ENCODE data around the gene ASL.
"Not testable (repeated sequence)": the region's sequence is repeated elsewhere in the genome, so short reads cannot be mapped to it uniquely, and the experiment has no call there.

The ASL gene

GRCh38 chr7:66124569-66124861 is 48.9 kb downstream of the ASL start:
- H3K4me3 Mint-ChIP-seq; H3K9me3 Mint-ChIP-seq; H3K36me3 Mint-ChIP-seq (ENCODE audit: low read depth); H3K27me3 Mint-ChIP-seq (ENCODE audit: low read depth): not testable (repeated sequence)
- peaks cover 28% of the 10 kb centered on the region for H3K4me1 Mint-ChIP-seq (ENCODE audit: low read depth)
- peak overlapping the region; percentile 43 for H3K27ac Mint-ChIP-seq

GRCh38 chr7:66125052-66125694 is 49.6 kb downstream of the ASL start:
- no peaks in the 10 kb centered on the region for H3K27me3 Mint-ChIP-seq (ENCODE audit: low read depth)
- H3K4me1 Mint-ChIP-seq (ENCODE audit: low read depth) = peaks cover 31% of the 10 kb centered on the region
- peak overlapping the region; percentile 38 for H3K27ac Mint-ChIP-seq
- H3K36me3 Mint-ChIP-seq (ENCODE audit: low read depth) = peaks cover 6% of the 10 kb centered on the region
- H3K9me3 Mint-ChIP-seq = no peaks in the 10 kb centered on the region
- H3K4me3 Mint-ChIP-seq = no peak overlapping the region

- peak overlapping the region; percentile 38 for H3K27ac Mint-ChIP-seq
- peaks cover 28% of the 10 kb centered on the region for H3K4me1 Mint-ChIP-seq (ENCODE audit: low read depth)
- H3K36me3 Mint-ChIP-seq (ENCODE audit: low read depth) = not testable (repeated sequence)
Measured at GRCh38 chr7:66125781-66126352, 50.2 kb downstream of the ASL start.

GRCh38 chr7:66127172-66127571 is 51.6 kb downstream of the ASL start:
- not testable (repeated sequence) for H3K27me3 Mint-ChIP-seq (ENCODE audit: low read depth); H3K9me3 Mint-ChIP-seq; H3K27ac Mint-ChIP-seq; H3K4me3 Mint-ChIP-seq
- Mint-ChIP-seq H3K4me1 (ENCODE audit: low read depth) (peaks cover 28% of the 10 kb centered on the region), H3K36me3 (ENCODE audit: low read depth) (peaks cover 11% of the 10 kb centered on the region)

More at GRCh38 chr7:66125781-66126352, 50.2 kb downstream of the ASL start:
- not testable (repeated sequence) for H3K9me3 Mint-ChIP-seq; H3K27me3 Mint-ChIP-seq (ENCODE audit: low read depth); H3K4me3 Mint-ChIP-seq

DNA sequence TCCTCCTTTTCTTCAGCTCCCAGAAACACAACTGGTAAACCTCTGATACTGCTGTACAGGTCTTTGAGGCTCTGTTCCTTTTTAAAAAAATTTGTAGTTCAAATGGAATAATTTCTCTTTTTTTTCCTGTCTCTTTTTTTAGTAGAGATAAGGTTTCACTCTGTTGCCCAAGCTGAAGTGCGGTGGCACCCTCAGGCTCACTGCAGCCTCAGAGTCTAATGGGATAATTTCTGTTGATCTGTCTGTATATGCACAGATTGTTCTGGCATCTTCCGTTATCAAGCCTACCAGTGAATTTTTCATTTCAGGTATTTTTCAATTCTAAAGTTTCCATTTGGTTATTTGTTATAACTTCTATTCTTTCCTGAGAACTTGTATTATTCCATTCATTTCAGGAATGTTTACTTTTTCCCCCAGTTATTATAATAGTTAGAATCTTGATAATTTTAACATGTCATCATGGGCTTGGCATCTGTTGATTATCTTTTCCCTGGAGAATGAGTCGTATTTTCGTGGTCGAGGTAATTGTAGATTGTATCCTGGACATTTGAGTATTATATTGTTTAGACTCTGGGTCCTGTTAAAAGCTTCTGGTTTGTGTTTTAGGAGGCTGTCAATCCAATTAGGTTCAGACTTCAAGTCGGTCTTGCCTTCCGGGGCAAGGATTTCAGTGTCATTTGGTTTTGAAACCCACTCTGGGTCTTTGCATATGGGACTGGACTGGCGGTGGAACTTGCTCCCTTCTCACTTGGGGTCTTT is 63.6 kb downstream of the ASL start:
- Mint-ChIP-seq H3K4me1 (ENCODE audit: low read depth) (peaks cover 3% of the 10 kb centered on the region), H3K36me3 (ENCODE audit: low read depth) (peaks cover 44% of the 10 kb centered on the region), H3K27ac (no peak overlapping the region), H3K27me3 (ENCODE audit: low read depth) (no peaks in the 10 kb centered on the region), H3K9me3 (no peaks in the 10 kb centered on the region), H3K4me3 (no peak overlapping the region)

DNA sequence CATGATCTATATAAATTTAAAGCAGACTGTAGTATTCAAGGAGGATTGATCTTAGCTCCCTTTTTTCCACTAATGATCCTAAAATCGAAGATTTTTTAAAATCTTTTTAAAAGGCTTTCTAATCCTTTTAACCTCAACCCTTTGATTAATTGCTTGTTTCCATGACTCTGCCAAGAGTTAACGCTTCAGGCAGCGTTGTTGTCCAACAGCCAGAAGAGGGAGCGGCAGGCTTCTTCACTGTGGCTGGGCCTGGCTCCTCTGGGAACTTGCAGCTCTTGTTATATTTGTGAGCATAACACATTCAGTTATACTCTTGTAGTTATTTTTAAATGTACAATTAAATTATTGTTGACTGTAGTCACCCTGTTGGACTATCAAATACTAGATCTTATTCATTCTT is 65.3 kb downstream of the ASL start:
- Mint-ChIP-seq H3K4me3 (no peak overlapping the region), H3K9me3 (no peaks in the 10 kb centered on the region), H3K27me3 (ENCODE audit: low read depth) (no peaks in the 10 kb centered on the region), H3K27ac (no peak overlapping the region), H3K36me3 (ENCODE audit: low read depth) (peaks cover 40% of the 10 kb centered on the region), H3K4me1 (ENCODE audit: low read depth) (peaks cover 3% of the 10 kb centered on the region)

GRCh38 chr7:66142334-66142733 is 66.7 kb downstream of the ASL start:
- H3K27ac Mint-ChIP-seq = no peak overlapping the region
- no peak overlapping the region for H3K4me3 Mint-ChIP-seq
- H3K36me3 Mint-ChIP-seq (ENCODE audit: low read depth) = peaks cover 42% of the 10 kb centered on the region
- H3K9me3 Mint-ChIP-seq = no peaks in the 10 kb centered on the region
- peaks cover 3% of the 10 kb centered on the region for H3K4me1 Mint-ChIP-seq (ENCODE audit: low read depth)
- H3K27me3 Mint-ChIP-seq (ENCODE audit: low read depth) = no peaks in the 10 kb centered on the region

DNA sequence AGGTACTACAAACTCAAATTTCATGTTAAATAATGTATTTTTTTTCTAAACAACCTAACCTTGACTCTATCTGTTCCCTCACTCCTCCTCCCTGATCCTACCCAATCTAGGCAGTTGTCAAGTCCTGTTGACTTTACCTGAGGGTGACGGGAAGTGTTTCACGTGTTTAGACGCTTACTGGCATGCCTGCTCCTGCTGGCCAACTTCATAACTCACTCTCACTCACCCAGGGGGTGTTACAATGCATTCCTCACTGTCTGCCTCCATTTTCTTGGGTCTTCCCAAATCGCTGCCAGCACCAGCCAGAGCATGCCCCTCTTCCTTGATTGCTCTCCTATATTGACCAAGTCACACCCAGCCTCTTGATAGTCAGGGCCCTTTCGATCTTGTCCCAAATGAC is 67.4 kb downstream of the ASL start:
- peak overlapping the region; percentile 50 for H3K27ac Mint-ChIP-seq
- H3K36me3 Mint-ChIP-seq (ENCODE audit: low read depth) = peaks cover 41% of the 10 kb centered on the region
- H3K27me3 Mint-ChIP-seq (ENCODE audit: low read depth) = no peaks in the 10 kb centered on the region
- no peak overlapping the region for H3K4me3 Mint-ChIP-seq
- H3K4me1 Mint-ChIP-seq (ENCODE audit: low read depth) = peaks cover 3% of the 10 kb centered on the region
- H3K9me3 Mint-ChIP-seq = no peaks in the 10 kb centered on the region

Data from T-helper 1 cell treated with Interleukin-12 subunit alpha and Interleukin-12 subunit beta and Interleukin-4 antibody, amounts not matched to agents 30 μg/mL and 1 μg/mL, for 36 hours (primary cell).